Fibroblast of mammary gland (primary cell): Measurements from ENCODE around the gene TUBA3D.
"Not testable (repeated sequence)": the region's sequence is repeated elsewhere in the genome, so short reads cannot be mapped to it uniquely, and the experiment has no call there.

Experiments used
- DNase-seq: peaks from one replicate; pipeline ENCODE4 v3.0.0-alpha.2; 2010; ENCODE audit warnings: low read depth
- H3K4me3 ChIP-seq: 2 replicates; pipeline ENCODE4 v1.5.1; 2011; ENCODE audit warnings: low read depth, mild to moderate bottlenecking, low read length, moderate library complexity; ENCODE audit not compliant: control insufficient read depth
- TF ChIP-seq, protein P1 (sequence below): conservative IDR thresholded peaks from 2 replicates; pipeline ENCODE4 v1.5.1; 2011; ENCODE audit warnings: low read depth, low read length, inconsistent platforms; ENCODE audit not compliant: control insufficient read depth, insufficient read depth

Gene TUBA3D

DNA sequence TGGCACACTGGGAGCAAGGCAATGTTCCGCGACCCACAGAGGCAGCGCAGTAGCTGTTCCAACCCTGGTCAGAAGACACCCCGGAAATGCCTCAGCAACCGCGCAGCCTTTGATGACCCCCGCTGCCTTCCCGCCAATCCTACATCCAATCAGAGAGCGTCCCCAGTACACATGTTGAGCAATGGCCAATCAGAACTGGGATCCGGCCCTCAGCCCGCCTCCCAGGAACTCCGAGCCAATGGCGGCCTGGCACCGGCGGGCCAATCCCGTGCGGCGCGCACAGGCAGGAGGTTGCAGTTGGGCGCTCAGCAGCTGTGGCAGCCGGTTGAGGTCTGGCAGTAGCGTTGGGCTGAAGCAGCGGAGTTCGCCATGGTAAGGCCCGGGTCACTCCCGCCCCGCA is at the start of gene TUBA3D:
TSS of gene TUBA3D (plus strand) at position 289 of the 400 bp plus-strand sequence. CDS start at position 370, 81 bp downstream.
- TF ChIP-seq, protein P1, sequence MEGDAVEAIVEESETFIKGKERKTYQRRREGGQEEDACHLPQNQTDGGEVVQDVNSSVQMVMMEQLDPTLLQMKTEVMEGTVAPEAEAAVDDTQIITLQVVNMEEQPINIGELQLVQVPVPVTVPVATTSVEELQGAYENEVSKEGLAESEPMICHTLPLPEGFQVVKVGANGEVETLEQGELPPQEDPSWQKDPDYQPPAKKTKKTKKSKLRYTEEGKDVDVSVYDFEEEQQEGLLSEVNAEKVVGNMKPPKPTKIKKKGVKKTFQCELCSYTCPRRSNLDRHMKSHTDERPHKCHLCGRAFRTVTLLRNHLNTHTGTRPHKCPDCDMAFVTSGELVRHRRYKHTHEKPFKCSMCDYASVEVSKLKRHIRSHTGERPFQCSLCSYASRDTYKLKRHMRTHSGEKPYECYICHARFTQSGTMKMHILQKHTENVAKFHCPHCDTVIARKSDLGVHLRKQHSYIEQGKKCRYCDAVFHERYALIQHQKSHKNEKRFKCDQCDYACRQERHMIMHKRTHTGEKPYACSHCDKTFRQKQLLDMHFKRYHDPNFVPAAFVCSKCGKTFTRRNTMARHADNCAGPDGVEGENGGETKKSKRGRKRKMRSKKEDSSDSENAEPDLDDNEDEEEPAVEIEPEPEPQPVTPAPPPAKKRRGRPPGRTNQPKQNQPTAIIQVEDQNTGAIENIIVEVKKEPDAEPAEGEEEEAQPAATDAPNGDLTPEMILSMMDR = no peak

DNA sequence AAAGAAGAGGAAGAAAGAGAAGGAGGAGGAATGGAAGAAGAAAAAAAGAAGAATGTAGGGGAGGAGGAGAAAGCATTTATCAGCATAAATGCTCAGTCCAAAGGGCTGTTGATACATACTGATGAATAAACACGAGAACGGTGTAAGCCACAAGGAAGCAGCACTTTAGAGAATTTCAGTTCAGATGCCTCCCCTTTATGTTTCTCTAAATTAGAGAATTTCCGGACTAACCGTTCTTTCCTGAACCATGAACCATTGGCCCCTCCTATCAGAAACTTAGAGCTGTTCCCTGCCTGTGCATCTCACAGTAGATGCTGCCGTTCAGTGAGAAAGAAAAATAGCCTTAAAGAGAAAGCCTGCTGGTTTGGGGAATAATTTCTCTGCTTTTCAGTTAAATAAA is 49.2 kb upstream of the TUBA3D start:
- DNase-seq = no peak
- no peak overlapping the region for H3K4me3 ChIP-seq
- TF ChIP-seq, protein P1 = no peak

More for the DNA sequence above, at the start of gene TUBA3D:
- H3K4me3 ChIP-seq = no peak within 1 kb of the TSS
- no peak for DNase-seq

DNA sequence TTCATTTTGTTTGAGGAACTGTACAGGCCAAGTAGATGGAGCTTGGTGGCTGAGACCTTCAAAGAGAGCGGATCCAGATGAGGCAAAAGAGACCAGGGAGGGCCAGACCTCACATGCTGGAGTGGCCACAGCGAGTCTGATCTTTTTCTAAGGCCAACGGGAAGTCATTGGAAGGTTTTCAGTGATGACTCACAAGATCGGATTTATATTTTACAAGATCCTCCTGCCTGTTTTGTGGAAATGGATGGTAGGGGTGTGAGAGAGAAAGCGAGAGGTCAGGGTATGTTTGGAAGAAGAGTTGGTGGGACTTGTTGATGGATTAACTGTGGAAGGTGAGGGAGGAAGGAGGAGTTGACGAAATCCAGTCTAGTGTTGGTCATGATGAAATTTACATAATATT is 44.6 kb upstream of the TUBA3D start:
- no peak overlapping the region for H3K4me3 ChIP-seq
- peak; percentile 65 for DNase-seq
- TF ChIP-seq, protein P1 = no peak

DNA sequence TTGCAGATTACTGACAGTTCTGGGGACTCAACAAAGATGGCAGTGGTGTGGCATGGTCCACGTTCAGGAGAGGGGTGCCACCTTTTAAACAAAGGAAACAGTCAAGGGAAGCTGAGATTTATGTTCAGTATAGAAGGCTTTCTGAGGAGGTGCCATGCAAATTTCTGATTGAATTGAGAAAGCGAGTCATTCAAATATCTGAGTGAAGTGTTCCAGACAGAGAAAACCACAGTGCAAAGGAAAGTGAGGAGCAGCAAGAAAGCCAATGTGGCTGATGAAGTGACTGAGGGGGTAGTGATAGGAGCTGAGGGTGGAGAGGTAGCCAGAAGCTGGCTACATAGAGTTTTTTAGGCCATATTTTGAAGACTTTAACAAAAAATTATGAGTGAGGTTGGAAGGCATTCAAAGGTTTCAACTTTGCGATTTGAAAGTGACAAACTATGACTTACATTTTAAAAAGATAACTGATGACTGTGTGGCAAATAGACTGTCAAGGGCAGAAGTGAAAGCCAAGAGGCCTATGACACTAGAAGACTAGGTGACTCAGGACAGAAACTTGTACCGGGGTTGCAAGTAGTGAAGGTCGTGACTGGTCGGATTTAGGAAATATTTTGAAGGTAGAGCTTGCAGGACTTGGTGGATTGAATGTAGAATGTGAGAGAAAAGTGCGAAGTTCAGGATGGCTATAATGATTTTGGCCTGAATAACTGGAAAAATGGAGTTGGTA is 35.0 kb upstream of the TUBA3D start:
- H3K4me3 ChIP-seq, DNase-seq: not testable (repeated sequence)

DNA sequence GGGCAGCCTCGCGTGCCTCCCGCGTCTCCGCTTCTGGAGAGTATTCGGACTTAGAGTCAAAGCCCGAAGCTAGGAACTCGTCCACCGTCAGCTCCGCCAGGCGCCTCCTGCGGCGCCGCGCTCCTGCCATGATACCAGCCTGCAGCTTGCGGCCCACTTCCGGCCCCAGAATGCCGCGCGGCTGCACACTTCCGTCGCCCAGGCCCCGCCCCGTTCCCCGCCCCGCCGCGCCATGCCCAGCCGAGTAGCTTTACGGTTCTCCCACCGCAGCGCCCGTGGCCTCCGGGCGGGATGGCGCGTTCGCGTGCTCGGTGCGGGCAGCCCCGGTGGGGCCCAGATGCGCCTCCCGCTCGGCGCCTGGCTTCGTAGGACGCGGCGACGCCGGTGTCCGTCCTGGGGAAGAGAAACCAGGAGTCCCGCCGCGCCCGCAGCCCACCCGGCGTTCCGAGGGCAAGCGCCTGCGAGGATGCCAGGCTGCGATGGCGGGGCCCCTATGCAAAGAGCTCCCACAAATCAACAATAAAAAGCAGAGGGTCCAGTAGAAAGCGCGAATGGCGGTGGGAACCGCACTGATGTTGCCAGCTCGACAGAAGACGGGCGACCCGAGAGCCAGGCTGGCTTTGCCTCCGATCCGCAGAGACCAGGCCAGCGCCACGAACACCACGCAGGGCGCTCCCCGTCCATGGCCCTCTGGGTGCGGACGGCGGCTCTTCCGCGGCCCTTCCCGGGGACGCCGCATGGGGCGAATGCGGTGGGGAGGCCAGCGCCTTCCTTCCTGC is 31.0 kb upstream of the TUBA3D start:
- DNase-seq, H3K4me3 ChIP-seq: not testable (repeated sequence)

DNA sequence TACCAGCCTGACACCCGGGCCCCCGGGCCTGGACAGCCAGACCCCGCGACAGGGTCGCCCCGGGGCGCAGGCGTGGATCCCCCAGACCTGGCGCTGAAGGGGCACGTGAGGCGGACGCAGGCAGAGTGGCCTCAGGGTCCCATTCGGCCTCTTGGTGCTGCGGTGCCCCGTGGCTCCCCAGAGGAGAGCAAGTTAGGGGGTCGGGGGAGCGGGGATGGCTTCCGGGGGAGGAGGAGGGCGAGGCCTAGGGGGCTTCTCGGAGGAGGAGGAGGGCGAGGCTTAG is 30.5 kb upstream of the TUBA3D start:
- H3K4me3 ChIP-seq, DNase-seq: not testable (repeated sequence)

DNA sequence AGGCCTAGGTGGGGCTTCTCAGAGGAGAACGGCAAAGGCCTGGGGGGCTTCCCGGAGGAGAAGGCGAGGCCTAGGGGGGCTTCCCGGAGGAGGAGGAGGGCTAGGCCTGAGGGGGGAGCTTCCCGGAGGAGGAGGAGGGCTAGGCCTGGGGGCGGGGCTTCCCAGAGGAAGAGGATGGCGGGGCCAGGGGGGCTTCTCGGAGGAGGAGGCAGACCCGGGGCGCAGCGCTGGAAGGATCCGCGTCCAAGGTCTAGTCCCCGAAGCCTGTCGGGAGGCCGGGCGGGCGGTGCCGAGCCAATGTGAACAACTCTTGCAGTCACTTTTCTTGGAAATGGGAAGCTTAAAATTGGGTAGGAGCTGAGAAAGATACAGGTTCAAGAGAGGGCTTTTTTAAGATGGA is 30.0 kb upstream of the TUBA3D start:
- no peak overlapping the region for H3K4me3 ChIP-seq
- TF ChIP-seq, protein P1 = no peak
- DNase-seq = no peak

DNA sequence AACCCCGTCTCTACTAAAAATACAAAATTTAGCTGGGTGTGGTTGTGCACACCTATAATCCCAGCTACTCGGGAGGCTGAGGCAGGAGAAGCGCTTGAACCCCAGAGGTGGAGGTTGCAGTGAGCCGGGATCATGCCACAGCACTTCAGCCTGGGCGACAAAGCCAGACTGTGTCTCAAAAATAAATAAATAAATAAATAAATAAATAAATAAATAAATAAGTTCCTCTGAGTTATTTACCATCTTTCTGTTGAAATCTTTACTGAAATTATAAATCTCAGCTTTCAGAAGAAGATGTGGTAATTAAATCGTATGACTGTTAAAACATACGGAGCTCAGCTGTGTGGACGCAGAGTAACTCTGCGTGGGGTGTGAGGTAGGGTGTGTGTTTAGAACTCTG is 27.9 kb upstream of the TUBA3D start:
- H3K4me3 ChIP-seq, DNase-seq: not testable (repeated sequence)

DNA sequence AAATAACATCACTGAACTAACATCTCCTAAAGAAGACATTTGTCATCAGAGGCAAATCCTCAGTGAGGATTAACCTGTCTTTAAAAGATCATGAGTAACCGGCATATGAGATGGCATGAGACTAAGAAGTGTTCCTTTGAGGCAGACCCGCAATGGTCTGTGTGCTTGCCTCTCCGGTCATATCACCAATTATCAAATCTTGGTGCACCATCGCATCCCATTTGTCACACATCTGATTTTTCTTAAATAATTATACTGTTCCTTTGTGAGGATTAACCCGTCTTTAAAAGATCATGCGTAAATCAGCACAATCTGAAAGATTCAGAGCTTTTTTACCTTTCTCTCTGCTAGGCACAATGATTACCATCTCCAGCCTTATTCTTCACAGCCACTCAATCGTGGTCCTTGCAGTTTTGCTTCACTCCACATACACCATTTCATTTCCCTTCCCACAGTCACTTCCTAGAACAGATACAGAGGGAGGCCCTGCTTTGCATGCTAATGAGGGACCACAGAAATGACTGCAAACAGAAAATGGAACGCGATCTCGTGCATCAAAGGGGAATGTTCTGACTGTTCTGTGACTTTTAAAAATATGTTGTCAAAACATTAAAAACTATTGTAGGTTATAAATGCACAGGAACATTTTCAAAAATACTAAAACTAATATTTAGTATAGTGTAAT is 24.5 kb upstream of the TUBA3D start:
- not testable (repeated sequence) for DNase-seq, H3K4me3 ChIP-seq

DNA sequence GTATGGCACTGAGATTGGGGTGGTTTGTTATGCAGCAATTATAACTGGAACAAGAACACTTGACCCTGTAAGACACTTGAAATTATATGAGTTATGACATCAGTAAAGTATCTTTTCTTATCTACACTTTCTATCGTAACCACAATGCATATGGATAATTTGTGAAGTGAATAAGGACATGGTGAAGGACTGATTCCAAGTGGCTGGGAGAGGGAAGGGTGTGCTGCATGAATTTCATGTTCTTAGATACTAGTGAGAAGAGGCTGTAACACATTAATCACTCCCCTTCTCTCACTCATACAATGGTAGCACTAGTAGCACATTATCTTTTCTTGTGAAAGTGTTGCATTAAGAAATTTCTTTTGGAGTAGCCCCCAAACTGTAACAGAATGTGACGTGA is 21.0 kb upstream of the TUBA3D start:
- H3K4me3 ChIP-seq, DNase-seq: not testable (repeated sequence)

DNA sequence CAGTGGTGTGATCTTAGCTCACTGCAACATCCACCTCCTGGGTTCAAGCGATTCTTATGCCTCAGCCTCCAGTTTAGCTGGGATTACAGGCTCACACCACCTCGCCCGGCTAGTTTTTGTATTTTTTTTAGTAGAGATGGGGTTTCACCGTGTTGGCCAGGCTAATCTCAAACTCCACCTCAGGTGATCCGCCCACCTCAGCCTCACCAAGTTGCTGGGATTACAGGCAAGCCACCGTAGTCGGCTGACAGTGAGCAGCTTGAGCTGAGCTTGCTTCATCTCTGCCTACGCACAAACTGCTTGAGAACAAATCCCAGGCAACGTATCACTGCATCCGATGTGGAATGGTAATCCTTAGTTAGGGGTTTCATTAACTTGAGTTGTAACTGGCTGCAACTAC is 8.2 kb upstream of the TUBA3D start:
- not testable (repeated sequence) for H3K4me3 ChIP-seq, DNase-seq

DNA sequence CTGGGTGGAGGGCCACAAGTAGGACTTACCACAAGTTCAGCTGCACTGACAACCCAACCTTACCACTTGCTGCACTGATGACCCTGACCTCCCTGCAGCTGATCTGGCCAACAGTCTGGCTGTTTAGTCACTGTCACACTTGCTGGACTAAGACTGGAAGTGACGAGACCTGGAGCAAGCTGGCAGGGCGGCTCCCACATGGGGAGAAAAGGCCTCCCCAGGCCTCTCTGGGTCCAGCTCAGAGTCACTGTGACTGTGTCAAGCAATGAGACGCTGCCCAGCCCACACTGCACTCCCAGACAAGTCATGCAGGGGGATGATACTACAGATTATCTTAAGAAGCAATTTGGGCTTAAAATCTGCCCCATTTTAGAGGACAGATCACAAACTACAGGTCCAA is 5.0 kb upstream of the TUBA3D start:
- DNase-seq, H3K4me3 ChIP-seq: not testable (repeated sequence)

DNA sequence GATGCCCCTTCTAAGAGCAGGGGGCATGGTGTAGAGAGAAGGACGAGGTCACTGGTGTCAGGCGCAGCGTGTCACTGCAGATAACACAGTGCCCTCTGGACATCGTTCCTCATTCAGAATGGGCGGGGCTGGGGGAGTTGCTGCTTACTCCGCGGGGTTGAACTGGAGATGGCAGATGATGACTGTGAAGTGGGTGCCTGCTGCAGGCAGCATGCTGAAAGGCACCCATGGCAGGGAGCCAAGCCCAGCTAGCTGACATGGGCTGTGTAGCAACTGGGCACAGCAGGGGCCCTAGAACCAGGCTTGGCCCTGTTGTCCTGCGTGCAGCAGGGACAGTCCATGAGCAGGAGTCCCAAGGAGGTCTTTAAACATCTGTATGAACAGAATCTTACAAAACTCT is 4.3 kb upstream of the TUBA3D start:
- not testable (repeated sequence) for H3K4me3 ChIP-seq, DNase-seq
